ENCODE results near the gene NBPF1.
"Not testable (repeated sequence)": the region's sequence is repeated elsewhere in the genome, so short reads cannot be mapped to it uniquely, and the experiment has no call there.

DNA sequence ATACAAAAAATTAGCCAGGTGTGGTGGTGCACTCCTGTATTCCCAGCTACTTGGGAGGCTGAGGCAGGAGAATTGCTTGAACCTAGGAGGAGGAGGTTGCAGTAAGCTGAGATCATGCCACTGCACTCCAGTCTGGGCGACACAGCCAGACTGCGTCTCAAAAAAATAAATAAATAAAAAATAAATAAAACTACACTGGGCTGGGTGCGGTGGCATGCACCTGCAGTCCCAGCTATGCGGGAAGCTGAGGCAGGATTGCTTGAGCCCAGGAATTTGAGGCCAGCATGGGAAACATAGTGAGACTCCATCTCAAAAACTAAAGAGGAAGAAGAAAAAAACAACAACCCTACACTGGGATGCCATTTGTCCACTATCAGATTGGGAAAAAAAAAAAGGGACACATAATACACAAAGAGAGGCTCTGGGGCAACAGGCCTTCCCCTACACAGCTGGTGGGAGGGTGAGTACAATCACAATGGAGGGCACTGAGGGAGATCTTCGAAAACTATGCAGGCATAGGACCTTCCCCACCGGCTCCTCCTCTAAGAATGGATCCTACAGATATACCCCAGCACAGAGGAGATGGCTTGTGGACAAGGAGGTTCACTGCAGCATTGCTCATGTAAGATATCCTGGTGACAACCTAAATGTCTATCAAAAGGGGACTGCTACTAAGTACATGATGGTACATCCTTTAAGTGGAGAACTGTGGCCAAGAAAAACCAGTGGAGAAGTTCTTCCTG is 20.3 kb upstream of the NBPF1 start:
- TF ChIP-seq, protein P1, sequence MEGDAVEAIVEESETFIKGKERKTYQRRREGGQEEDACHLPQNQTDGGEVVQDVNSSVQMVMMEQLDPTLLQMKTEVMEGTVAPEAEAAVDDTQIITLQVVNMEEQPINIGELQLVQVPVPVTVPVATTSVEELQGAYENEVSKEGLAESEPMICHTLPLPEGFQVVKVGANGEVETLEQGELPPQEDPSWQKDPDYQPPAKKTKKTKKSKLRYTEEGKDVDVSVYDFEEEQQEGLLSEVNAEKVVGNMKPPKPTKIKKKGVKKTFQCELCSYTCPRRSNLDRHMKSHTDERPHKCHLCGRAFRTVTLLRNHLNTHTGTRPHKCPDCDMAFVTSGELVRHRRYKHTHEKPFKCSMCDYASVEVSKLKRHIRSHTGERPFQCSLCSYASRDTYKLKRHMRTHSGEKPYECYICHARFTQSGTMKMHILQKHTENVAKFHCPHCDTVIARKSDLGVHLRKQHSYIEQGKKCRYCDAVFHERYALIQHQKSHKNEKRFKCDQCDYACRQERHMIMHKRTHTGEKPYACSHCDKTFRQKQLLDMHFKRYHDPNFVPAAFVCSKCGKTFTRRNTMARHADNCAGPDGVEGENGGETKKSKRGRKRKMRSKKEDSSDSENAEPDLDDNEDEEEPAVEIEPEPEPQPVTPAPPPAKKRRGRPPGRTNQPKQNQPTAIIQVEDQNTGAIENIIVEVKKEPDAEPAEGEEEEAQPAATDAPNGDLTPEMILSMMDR (IDR thresholded peaks at IDR 0.05) = not testable (repeated sequence)
- not testable (repeated sequence) for TF ChIP-seq EZH2, EZH2phosphoT487 (IDR thresholded peaks at IDR 0.05)

Measured in neural progenitor cell (in vitro differentiated cells).